Esophagus muscularis mucosa (tissue), 3 donors: ENCODE measurements around the gene ASAP2.

Experiments used
- CTCF ChIP-seq, 3 experiments: fragments of 200-600 bp in 2 of 3; fragments of 450-650 bp in 1 of 3; sonication (generic) in 2 of 3; IDR thresholded peaks; one replicate each; pipeline ENCODE4 v1.5.1; 2017 to 2019; ENCODE audit warnings: antibody characterized with exemption in 3 of 3, mild to moderate bottlenecking in 2 of 3, moderate library complexity in 1 of 3
- POLR2A ChIP-seq: fragments of 450-650 bp; IDR thresholded peaks from one replicate; pipeline ENCODE4 v1.6.1; 2017; ENCODE audit warnings: antibody characterized with exemption, moderate library complexity, mild to moderate bottlenecking, low read depth

GRCh38 chr2:9404451-9404850 lies 197.8 kb downstream of the ASAP2 start:
- TF ChIP-seq POLR2A (no peak), CTCF (IDR thresholded peaks at IDR 0.05) (no peak)
